GM12878 (cell line): ENCODE measurements around the gene ASPG. TPM values are rescaled to one million over a fixed set of nuclear protein-coding genes. Genes with fewer than 3 reads are reported as not detected.

ENCODE experiments used
- ATAC-seq: fragments of 200-7000 bp; cut with Tn5 transposase; 3 replicates; pipeline ENCODE4 v1.9.1; 2020; ENCODE audit warnings: mild to moderate bottlenecking, moderate library complexity
- BruUV-seq: library from RNA; stranded (reverse); fragments of 400-500 nt; replicated peaks from 2 replicates; lab custom pipeline; 2021; lab: Mats Ljungman, UMichigan
- CTCF ChIA-PET: fragments of 300-600 bp; sonication (Branson Sonifier 250); formaldehyde crosslinking; extraction: SDS; loops from one replicate; lab custom pipeline; 2021; ENCODE audit warnings: inconsistent platforms; lab: Yijun Ruan, JAX
- POLR2A ChIA-PET: fragments of 350-600 bp; formaldehyde crosslinking; extraction: SDS; loops from one replicate; lab custom pipeline; 2021; ENCODE audit warnings: inconsistent platforms; lab: Charles Lee
- RAD21 ChIA-PET: fragments of 300-600 bp; sonication (Branson Sonifier 250); formaldehyde crosslinking; loops from one replicate; lab custom pipeline; 2023; ENCODE audit warnings: antibody characterized with exemption; ENCODE audit not compliant: unreplicated experiment; lab: Charles Lee
- SMC1A ChIA-PET: fragments of 300-600 bp; sonication (Branson Sonifier 250); formaldehyde crosslinking; loops from one replicate; lab custom pipeline; 2023; ENCODE audit not compliant: unreplicated experiment, uncharacterized antibody; lab: Charles Lee
- DNase-seq: peaks from one replicate; pipeline ENCODE4 v3.0.0-alpha.2; 2011; ENCODE audit warnings: low read depth, low spot score
- FAIRE-seq: peaks from 3 replicates; lab custom pipeline; 2011; peaks lifted over from hg19 to GRCh38; lab: Jason Lieb, UNC
- H2AFZ ChIP-seq: 2 replicates; pipeline ENCODE4 v1.6.0; 2011; ENCODE audit warnings: low read depth, low read length, control low read depth; ENCODE audit not compliant: control insufficient read depth
- H3K27ac ChIP-seq: 2 replicates; pipeline ENCODE4 v1.5.1; 2011; ENCODE audit warnings: control low read depth; ENCODE audit not compliant: control insufficient read depth, insufficient read depth
- H3K27me3 ChIP-seq, 2 experiments: replicated peaks in 1 of 2; 2 replicates each; pipeline versions ENCODE4 v1.6.0 to v1.6.1; 2011; ENCODE audit warnings: low read length in 1 of 2; ENCODE audit not compliant: control insufficient read depth in 2 of 2, insufficient read depth in 2 of 2
- H3K36me3 ChIP-seq, 2 experiments: 2 replicates each; pipeline ENCODE4 v1.5.1; 2011; ENCODE audit warnings: low read length in 1 of 2; ENCODE audit not compliant: control insufficient read depth in 2 of 2, insufficient read depth in 2 of 2
- H3K4me1 ChIP-seq: 2 replicates; pipeline ENCODE4 v1.6.1; 2011; ENCODE audit warnings: mild to moderate bottlenecking, low read length, moderate library complexity, mixed read lengths; ENCODE audit not compliant: control insufficient read depth, insufficient read depth
- H3K4me2 ChIP-seq: 2 replicates; pipeline ENCODE4 v1.6.0; 2011; ENCODE audit warnings: control low read depth; ENCODE audit not compliant: control insufficient read depth, insufficient read depth
- H3K4me3 ChIP-seq: fragments of 200-600 bp; sonication (generic); 2 replicates; pipeline ENCODE4 v1.5.1; 2016
- H3K79me2 ChIP-seq: 2 replicates; pipeline ENCODE4 v1.6.0; 2011; ENCODE audit warnings: low read length; ENCODE audit not compliant: control insufficient read depth, insufficient read depth
- H3K9ac ChIP-seq: 2 replicates; pipeline ENCODE4 v1.8.0; 2011; ENCODE audit warnings: low read length, control low read depth, mixed read lengths; ENCODE audit not compliant: control insufficient read depth, insufficient read depth
- H3K9me3 ChIP-seq: replicated peaks from 3 replicates; pipeline ENCODE4 v1.5.1; 2011; ENCODE audit warnings: mild to moderate bottlenecking, low read length; ENCODE audit not compliant: control insufficient read depth, insufficient read depth
- H4K20me1 ChIP-seq: 2 replicates; pipeline ENCODE4 v1.6.0; 2011; ENCODE audit not compliant: control insufficient read depth, insufficient read depth
- BMI1 ChIP-seq: fragments of 450-650 bp; IDR thresholded peaks from 2 replicates; pipeline ENCODE4 v1.6.1; 2016; ENCODE audit warnings: mild to moderate bottlenecking, moderate library complexity, borderline replicate concordance
- CEBPB ChIP-seq, 2 experiments: fragments of 150-350 bp in 1 of 2; IDR thresholded peaks; 2 replicates each; pipeline ENCODE4 v1.6.1; 2012 to 2014; ENCODE audit warnings: low read depth in 2 of 2, low read length in 2 of 2, borderline replicate concordance in 1 of 2, inconsistent platforms in 1 of 2
- EED ChIP-seq: sonication (generic); IDR thresholded peaks from 2 replicates; pipeline ENCODE4 v1.6.1; 2016; ENCODE audit warnings: antibody characterized with exemption, low read depth
- GATAD2B ChIP-seq: fragments of 450-650 bp; conservative IDR thresholded peaks from 2 replicates; pipeline ENCODE4 v1.6.1; 2017; ENCODE audit warnings: low read depth, mild to moderate bottlenecking, moderate library complexity
- HCFC1 ChIP-seq: fragments of 150-350 bp; IDR thresholded peaks from 2 replicates; pipeline ENCODE4 v1.6.1; 2014; ENCODE audit warnings: low read length
- JUND ChIP-seq: IDR thresholded peaks from 2 replicates; pipeline ENCODE4 v1.6.1; 2012; ENCODE audit warnings: low read depth, mild to moderate bottlenecking, low read length, improper control_type of control experiment, moderate library complexity
- MXI1 ChIP-seq: fragments of 150-350 bp; IDR thresholded peaks from 2 replicates; pipeline ENCODE4 v1.6.1; 2011; ENCODE audit warnings: low read depth, mild to moderate bottlenecking, inconsistent platforms, low read length, improper control_type of control experiment
- NFYB ChIP-seq: IDR thresholded peaks from 2 replicates; pipeline ENCODE4 v1.6.1; 2011; ENCODE audit warnings: low read depth, mild to moderate bottlenecking, low read length, improper control_type of control experiment, moderate library complexity; ENCODE audit not compliant: insufficient read depth
- PML ChIP-seq: IDR thresholded peaks from 2 replicates; pipeline ENCODE4 v1.6.1; 2012; ENCODE audit warnings: low read length, inconsistent platforms
- TCF3 ChIP-seq: IDR thresholded peaks from 2 replicates; pipeline ENCODE4 v1.6.1; 2012; ENCODE audit warnings: low read depth, mild to moderate bottlenecking, low read length, borderline replicate concordance; ENCODE audit not compliant: insufficient read depth
- WGBS: methylation state at CpG from one replicate; pipeline ENCODE4 v1.1.6; 2016; ENCODE audit warnings: low lambda C conversion rate; ENCODE audit not compliant: insufficient replicate concordance, insufficient coverage; ENCODE audit errors: missing lambda C conversion rate; 5-methylcytosine and 5-hydroxymethylcytosine counted together
- in situ Hi-C: fragments of 300-500 bp; cut with MboI; formaldehyde crosslinking; loops from 9 replicates; pipeline ENCODE4 v1.14.3; 2018; ENCODE audit warnings: mixed read lengths
- intact Hi-C: fragments of 100-400 bp; cut with micrococcal nuclease; formaldehyde crosslinking; loops from one replicate; pipeline ENCODE4 v1.14.2; 2022; ENCODE audit not compliant: unreplicated experiment
- polyA plus RNA-seq, 11 experiments: library from polyadenylated mRNA; depleted of rRNA in 4 of 11; unstranded in 6 of 11; stranded (reverse) in 5 of 11; fragments of >200 nt; fragmentation: Nextera tagmentation in 4 of 11; fragmentation: Illumina TruSeq in 1 of 11; extraction: Ambion mirVana in 4 of 11; extraction: Trizol in 1 of 11; gene quantifications; 1 replicate in 1 of 11; 2 replicates in 10 of 11; pipeline versions ENCODE4 v1.2.1 to v1.2.3, GENCODE V29; 2011 to 2016; ENCODE audit warnings: inconsistent platforms in 2 of 11, missing spikeins in 2 of 11, low read depth in 1 of 11
- total RNA-seq, 4 experiments: library from RNA; depleted of rRNA in 3 of 4; stranded (reverse); fragments of >200 nt in 3 of 4; fragmentation: Illumina TruSeq in 1 of 4; extraction: Trizol in 1 of 4; gene quantifications; 2 replicates each; pipeline versions ENCODE4 v1.2.1 to v1.2.3, GENCODE V29; 2013 to 2021

The ASPG gene
- total and polyA plus RNA-seq, 10 of the 15 experiments (the other 5 are each of a cell fraction or from before 2014, with no cell fraction given) = not detected

DNA sequence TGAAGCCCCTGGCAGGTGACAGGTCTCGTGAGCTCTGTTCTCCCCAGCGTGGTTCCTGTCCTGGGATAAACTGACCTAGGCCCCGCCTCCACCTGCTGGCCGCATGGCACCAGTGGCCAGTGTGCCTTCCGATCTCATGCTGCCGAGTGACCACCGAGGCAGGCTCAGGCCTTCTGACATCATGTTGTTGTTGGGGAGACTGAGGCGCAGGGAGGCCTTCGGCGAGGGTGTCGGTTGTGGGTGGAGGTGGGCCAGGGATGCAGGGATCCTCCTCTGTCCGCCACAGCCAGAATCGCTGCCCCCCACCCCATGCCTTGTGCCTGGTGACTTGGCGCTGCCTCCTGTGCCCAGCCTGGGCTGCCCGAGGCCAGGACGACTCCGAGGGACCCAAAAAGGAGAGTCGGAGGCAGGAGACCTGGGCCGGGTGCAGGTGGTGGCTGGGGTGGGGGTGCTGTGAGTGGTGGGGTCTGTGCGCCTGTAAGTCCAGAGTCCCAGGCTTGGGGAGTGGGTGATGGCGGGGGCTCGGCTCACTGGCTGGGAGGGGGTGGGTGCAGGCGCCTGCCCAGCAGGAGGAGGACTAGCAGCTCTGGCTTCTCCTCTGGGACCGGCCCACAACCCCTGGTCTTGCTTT, 24.3 kb downstream of the ASPG start:
- no peak overlapping the region for H3K9ac ChIP-seq
- no peak overlapping the region for H3K4me3 ChIP-seq
- H3K79me2 ChIP-seq = no peaks in the 10 kb centered on the region
- in situ Hi-C loops = no loop called here
- no peak for TF ChIP-seq JUND
- TF ChIP-seq MXI1 = no peak
- no peak for TF ChIP-seq CEBPB (IDR thresholded peaks at IDR 0.05; ENCODE audit: borderline replicate concordance in 1 of 2, low read depth in 2 of 2, low read length in 2 of 2)
- TF ChIP-seq PML = no peak
- no peak for TF ChIP-seq TCF3
- TF ChIP-seq BMI1 = no peak
- no peak for TF ChIP-seq EED
- no peak for TF ChIP-seq NFYB
- TF ChIP-seq GATAD2B = no peak
- no peak for TF ChIP-seq HCFC1
- H2AFZ ChIP-seq = no peak overlapping the region
- 38% methylated on average over 21 of the region's 24 CpGs for WGBS
- no peaks in the 10 kb centered on the region for H3K27me3 ChIP-seq
- H3K36me3 ChIP-seq = no peaks in the 10 kb centered on the region
- SMC1A ChIA-PET = no interaction called here
- intact Hi-C loops = no loop called here
- BruUV-seq = no TSS peak
- H4K20me1 ChIP-seq = no peaks in the 10 kb centered on the region
- RAD21 ChIA-PET = no interaction called here
- CTCF ChIA-PET = no interaction called here
- ATAC-seq = no peak
- FAIRE-seq = no peak
- H3K4me2 ChIP-seq = no peak overlapping the region
- POLR2A ChIA-PET = no interaction called here
- H3K27ac ChIP-seq = no peak overlapping the region
- no peaks in the 10 kb centered on the region for H3K9me3 ChIP-seq
- H3K4me1 ChIP-seq = no peaks in the 10 kb centered on the region
- DNase-seq = no peak
